SU-DHL-6 (cell line): ENCODE measurements around the gene ATP8A1.

Experiments used
- EZH2phosphoT487 ChIP-seq: fragments of 200-600 bp; sonication (generic), shearing (Covaris generic); conservative IDR thresholded peaks from 2 replicates; pipeline ENCODE4 v1.6.1; 2018; ENCODE audit warnings: mild to moderate bottlenecking, antibody characterized with exemption, low read length, moderate library complexity, mixed read lengths
- TF ChIP-seq, protein P1 (sequence below): fragments of 200-600 bp; sonication (generic); IDR thresholded peaks from one replicate; pipeline ENCODE4 v1.5.1; 2017; ENCODE audit warnings: antibody characterized with exemption, mild to moderate bottlenecking, low read length, moderate library complexity; ENCODE audit not compliant: insufficient read depth, poor library complexity, severe bottlenecking

DNA sequence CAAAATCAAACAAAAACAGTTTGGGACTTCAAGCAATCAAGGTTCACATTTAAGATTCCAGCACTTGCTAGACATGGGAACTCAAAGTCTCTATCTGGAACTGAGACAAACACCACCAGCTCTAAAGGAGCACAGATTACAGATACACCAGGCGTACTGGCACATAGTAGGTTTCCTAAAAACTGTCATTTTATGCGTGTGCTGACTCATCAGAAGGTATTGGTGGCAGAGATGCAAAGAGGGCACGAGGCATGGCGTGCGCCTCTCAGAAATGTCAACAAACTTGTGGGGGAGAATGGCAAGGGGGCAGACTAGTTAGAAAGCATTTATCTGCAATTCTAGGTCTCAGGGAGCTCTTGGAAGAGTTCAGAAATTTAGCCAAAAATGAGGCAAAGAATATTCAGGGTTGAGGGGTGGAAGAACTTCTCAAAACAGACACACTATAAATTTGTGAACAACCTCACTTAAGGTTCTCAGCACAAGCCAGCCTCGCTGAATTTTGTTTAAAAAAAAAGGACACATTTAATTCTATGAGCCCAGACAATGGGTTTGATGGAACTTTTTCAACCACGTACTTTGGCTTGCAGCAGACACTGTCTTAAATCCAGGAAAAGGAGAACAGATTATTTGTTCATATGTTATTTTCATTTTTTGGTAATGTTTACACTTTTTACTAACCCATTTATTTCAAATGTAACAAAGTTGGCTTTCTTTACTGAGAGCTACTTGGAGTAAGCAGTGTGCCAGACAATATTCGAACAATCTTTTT is 159.6 kb downstream of the ATP8A1 start:
- TF ChIP-seq, protein P1, sequence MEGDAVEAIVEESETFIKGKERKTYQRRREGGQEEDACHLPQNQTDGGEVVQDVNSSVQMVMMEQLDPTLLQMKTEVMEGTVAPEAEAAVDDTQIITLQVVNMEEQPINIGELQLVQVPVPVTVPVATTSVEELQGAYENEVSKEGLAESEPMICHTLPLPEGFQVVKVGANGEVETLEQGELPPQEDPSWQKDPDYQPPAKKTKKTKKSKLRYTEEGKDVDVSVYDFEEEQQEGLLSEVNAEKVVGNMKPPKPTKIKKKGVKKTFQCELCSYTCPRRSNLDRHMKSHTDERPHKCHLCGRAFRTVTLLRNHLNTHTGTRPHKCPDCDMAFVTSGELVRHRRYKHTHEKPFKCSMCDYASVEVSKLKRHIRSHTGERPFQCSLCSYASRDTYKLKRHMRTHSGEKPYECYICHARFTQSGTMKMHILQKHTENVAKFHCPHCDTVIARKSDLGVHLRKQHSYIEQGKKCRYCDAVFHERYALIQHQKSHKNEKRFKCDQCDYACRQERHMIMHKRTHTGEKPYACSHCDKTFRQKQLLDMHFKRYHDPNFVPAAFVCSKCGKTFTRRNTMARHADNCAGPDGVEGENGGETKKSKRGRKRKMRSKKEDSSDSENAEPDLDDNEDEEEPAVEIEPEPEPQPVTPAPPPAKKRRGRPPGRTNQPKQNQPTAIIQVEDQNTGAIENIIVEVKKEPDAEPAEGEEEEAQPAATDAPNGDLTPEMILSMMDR: no peak
- TF ChIP-seq EZH2phosphoT487: no peak
